HCT116 (cell line): ENCODE results near the gene CTIF. TPM values are rescaled to one million over a fixed set of nuclear protein-coding genes. Genes with fewer than 3 reads are reported as not detected.

Experiments used
- ATAC-seq: fragments of 200-7000 bp; cut with Tn5 transposase; 2 replicates; pipeline ENCODE4 v1.9.1; 2020; ENCODE audit warnings: mild to moderate bottlenecking, moderate library complexity
- BruUV-seq: library from RNA; stranded (reverse); fragments of 400-500 nt; replicated peaks from 2 replicates; lab custom pipeline; 2021; lab: Mats Ljungman, UMichigan
- CTCF ChIA-PET: fragments of 300-600 bp; sonication (Branson Sonifier 250); formaldehyde crosslinking; loops from one replicate; lab custom pipeline; 2021; ENCODE audit warnings: antibody characterized with exemption; lab: Charles Lee
- POLR2A ChIA-PET: fragments of 300-600, 350-600 bp; sonication (Branson Sonifier 250); formaldehyde crosslinking; loops from one replicate; lab custom pipeline; 2021; ENCODE audit warnings: antibody characterized with exemption; lab: Charles Lee
- RAD21 ChIA-PET, 2 experiments: fragments of 300-600 bp; sonication (Branson Sonifier 250); formaldehyde crosslinking; loops; one replicate each; lab custom pipeline; 2023; ENCODE audit warnings: low total read pairs in 2 of 2; ENCODE audit not compliant: uncharacterized antibody in 2 of 2, unreplicated experiment in 2 of 2, low non-redundant PET in 1 of 2; lab: Charles Lee
- DNase-seq: peaks from one replicate; pipeline ENCODE4 v3.0.0-alpha.2; 2010; ENCODE audit warnings: low read depth, low spot score
- H2AFZ ChIP-seq: fragments of 200-600 bp; shearing (Covaris generic), sonication (generic); 2 replicates; pipeline ENCODE4 v1.6.1; 2017; ENCODE audit warnings: low read depth, mixed run types, mixed read lengths, antibody characterized with exemption, low read length; ENCODE audit not compliant: poor library complexity, severe bottlenecking
- H3K27ac ChIP-seq: 2 replicates; pipeline ENCODE4 v1.5.1; 2012; ENCODE audit warnings: low read depth, low read length
- H3K27me3 ChIP-seq: fragments of 200-600 bp; sonication (generic); 2 replicates; pipeline ENCODE4 v1.6.1; 2016; ENCODE audit warnings: mixed run types, low read length, mixed read lengths; ENCODE audit not compliant: insufficient read depth
- H3K36me3 ChIP-seq, 2 experiments: fragments of 200-500 bp in 1 of 2; fragments of 200-600 bp in 1 of 2; sonication (Bioruptor generic) in 1 of 2; sonication (generic) in 1 of 2; 2 replicates each; pipeline versions ENCODE4 v1.5.1 to v1.6.1; 2014 to 2016; ENCODE audit warnings: low read length in 2 of 2, inconsistent platforms in 1 of 2, mixed read lengths in 1 of 2, mixed run types in 1 of 2; ENCODE audit not compliant: insufficient read depth in 2 of 2, control insufficient read depth in 1 of 2
- H3K4me1 ChIP-seq, 2 experiments: fragments of 200-600 bp in 1 of 2; sonication (generic) in 1 of 2; 2 replicates each; pipeline versions ENCODE4 v1.5.1 to v1.6.1; 2012 to 2017; ENCODE audit warnings: low read length in 2 of 2, inconsistent platforms in 1 of 2, mild to moderate bottlenecking in 1 of 2, mixed read lengths in 1 of 2, mixed run types in 1 of 2, moderate library complexity in 1 of 2; ENCODE audit not compliant: insufficient read depth in 2 of 2, control insufficient read depth in 1 of 2
- H3K4me2 ChIP-seq: fragments of 200-600 bp; sonication (generic); 2 replicates; pipeline ENCODE4 v1.6.1; 2017; ENCODE audit warnings: mixed run types, low read length, mixed read lengths
- H3K4me3 ChIP-seq, 2 experiments: fragments of 200-600 bp in 1 of 2; sonication (generic) in 1 of 2; replicated peaks in 1 of 2; 2 replicates each; pipeline ENCODE4 v1.5.1; 2011 to 2016; ENCODE audit warnings: low read length in 2 of 2, control low read depth in 1 of 2, low read depth in 1 of 2, mild to moderate bottlenecking in 1 of 2, mixed read lengths in 1 of 2, mixed run types in 1 of 2
- H3K79me2 ChIP-seq: fragments of 200-600 bp; sonication (generic); 2 replicates; pipeline ENCODE4 v1.6.1; 2017; ENCODE audit warnings: mild to moderate bottlenecking, mixed run types, low read length, moderate library complexity, mixed read lengths; ENCODE audit not compliant: insufficient read depth
- H3K9ac ChIP-seq: fragments of 200-600 bp; sonication (generic); 2 replicates; pipeline ENCODE4 v1.6.1; 2016; ENCODE audit warnings: low read length, mixed read lengths
- H3K9me2 ChIP-seq: fragments of 200-600 bp; sonication (generic), shearing (Covaris generic); 2 replicates; pipeline ENCODE4 v1.6.1; 2017; ENCODE audit warnings: mixed run types, mild to moderate bottlenecking, moderate library complexity; ENCODE audit not compliant: insufficient read depth
- H3K9me3 ChIP-seq, 2 experiments: fragments of 200-500 bp in 1 of 2; fragments of 200-600 bp in 1 of 2; sonication (Bioruptor generic) in 1 of 2; sonication (generic) in 1 of 2; 2 replicates each; pipeline ENCODE4 v1.6.1; 2014 to 2017; ENCODE audit warnings: low read length in 2 of 2, mixed read lengths in 2 of 2, inconsistent platforms in 1 of 2, low read depth in 1 of 2, mild to moderate bottlenecking in 1 of 2, mixed run types in 1 of 2, moderate library complexity in 1 of 2; ENCODE audit not compliant: control insufficient read depth in 1 of 2, insufficient read depth in 1 of 2
- H4K20me1 ChIP-seq: fragments of 200-600 bp; sonication (generic), shearing (Covaris generic); 2 replicates; pipeline ENCODE4 v1.6.1; 2017; ENCODE audit warnings: mixed run types, mild to moderate bottlenecking, moderate library complexity; ENCODE audit not compliant: insufficient read depth
- ELF1 ChIP-seq: IDR thresholded peaks from 2 replicates; pipeline ENCODE4 v1.6.1; 2012; ENCODE audit warnings: low read depth, borderline replicate concordance
- EZH2 ChIP-seq: fragments of 200-600 bp; sonication (generic); IDR thresholded peaks from 2 replicates; pipeline ENCODE4 v1.6.1; 2017; ENCODE audit warnings: antibody characterized with exemption, mixed run types
- EZH2phosphoT487 ChIP-seq: fragments of 200-600 bp; IDR thresholded peaks from 2 replicates; pipeline ENCODE4 v1.6.1; 2018; ENCODE audit warnings: antibody characterized with exemption, borderline replicate concordance
- JUND ChIP-seq: IDR thresholded peaks from 2 replicates; pipeline ENCODE4 v1.6.1; 2012
- RAD21 ChIP-seq: IDR thresholded peaks from 2 replicates; pipeline ENCODE4 v1.6.1; 2012; ENCODE audit warnings: low read depth, mild to moderate bottlenecking
- SIN3A ChIP-seq: IDR thresholded peaks from 2 replicates; pipeline ENCODE4 v1.6.1; 2012; ENCODE audit warnings: low read depth
- SP1 ChIP-seq: IDR thresholded peaks from 2 replicates; pipeline ENCODE4 v1.6.1; 2012; ENCODE audit warnings: low read depth
- YY1 ChIP-seq: IDR thresholded peaks from 2 replicates; pipeline ENCODE4 v1.6.1; 2011; ENCODE audit warnings: low read length, low read depth, moderate library complexity, mild to moderate bottlenecking; ENCODE audit not compliant: insufficient replicate concordance; ENCODE audit errors: extremely low read depth
- intact Hi-C: fragments of 100-400 bp; cut with micrococcal nuclease; formaldehyde crosslinking; loops from 2 replicates; pipeline ENCODE4 v1.10.0; 2022
- total RNA-seq: library from RNA; stranded (reverse); gene quantifications from one replicate; pipeline ENCODE4 v1.2.1, GENCODE V29; 2021; ENCODE audit not compliant: unreplicated experiment
- TF ChIP-seq, protein P1 (sequence below): IDR thresholded peaks from 2 replicates; pipeline ENCODE4 v1.6.1; 2012
- TF ChIP-seq, protein P2 (sequence below): IDR thresholded peaks from 2 replicates; pipeline ENCODE4 v1.6.1; 2012
- TF ChIP-seq, protein P3 (sequence below): IDR thresholded peaks from 2 replicates; pipeline ENCODE4 v1.6.1; 2011; ENCODE audit warnings: mild to moderate bottlenecking, low read length, moderate library complexity; ENCODE audit not compliant: insufficient replicate concordance; ENCODE audit errors: extremely low read depth

The CTIF gene
- total RNA-seq, 1 experiment from 2014 or later = 19.7 TPM

- Histone ChIP-seq H3K79me2 (no peaks in the 10 kb centered on the region), H3K4me2 (no peak overlapping the region), H3K9me3 (no peaks in the 10 kb centered on the region), H2AFZ (no peak overlapping the region), H3K27ac (no peak overlapping the region), H3K9me2 (no peaks in the 10 kb centered on the region), H3K27me3 (no peaks in the 10 kb centered on the region), H3K4me3 (no peak overlapping the region), H4K20me1 (no peaks in the 10 kb centered on the region), H3K4me1 (peaks cover 51 to 67% of the 10 kb centered on the region in 2 experiments), H3K9ac (no peak overlapping the region), H3K36me3 (no peaks in the 10 kb centered on the region)
- ChIA-PET POLR2A (no interaction called here), CTCF (no interaction called here), RAD21 (no interaction called here)
- no peak for TF ChIP-seq EZH2phosphoT487
- TF ChIP-seq JUND = no peak
- no peak for TF ChIP-seq ELF1
- TF ChIP-seq EZH2 = no peak
- TF ChIP-seq, protein P1, sequence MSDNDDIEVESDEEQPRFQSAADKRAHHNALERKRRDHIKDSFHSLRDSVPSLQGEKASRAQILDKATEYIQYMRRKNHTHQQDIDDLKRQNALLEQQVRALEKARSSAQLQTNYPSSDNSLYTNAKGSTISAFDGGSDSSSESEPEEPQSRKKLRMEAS = no peak
- TF ChIP-seq, protein P2, sequence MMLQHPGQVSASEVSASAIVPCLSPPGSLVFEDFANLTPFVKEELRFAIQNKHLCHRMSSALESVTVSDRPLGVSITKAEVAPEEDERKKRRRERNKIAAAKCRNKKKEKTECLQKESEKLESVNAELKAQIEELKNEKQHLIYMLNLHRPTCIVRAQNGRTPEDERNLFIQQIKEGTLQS = no peak
- TF ChIP-seq SP1 = no peak
- no peak for TF ChIP-seq RAD21
- TF ChIP-seq, protein P3, sequence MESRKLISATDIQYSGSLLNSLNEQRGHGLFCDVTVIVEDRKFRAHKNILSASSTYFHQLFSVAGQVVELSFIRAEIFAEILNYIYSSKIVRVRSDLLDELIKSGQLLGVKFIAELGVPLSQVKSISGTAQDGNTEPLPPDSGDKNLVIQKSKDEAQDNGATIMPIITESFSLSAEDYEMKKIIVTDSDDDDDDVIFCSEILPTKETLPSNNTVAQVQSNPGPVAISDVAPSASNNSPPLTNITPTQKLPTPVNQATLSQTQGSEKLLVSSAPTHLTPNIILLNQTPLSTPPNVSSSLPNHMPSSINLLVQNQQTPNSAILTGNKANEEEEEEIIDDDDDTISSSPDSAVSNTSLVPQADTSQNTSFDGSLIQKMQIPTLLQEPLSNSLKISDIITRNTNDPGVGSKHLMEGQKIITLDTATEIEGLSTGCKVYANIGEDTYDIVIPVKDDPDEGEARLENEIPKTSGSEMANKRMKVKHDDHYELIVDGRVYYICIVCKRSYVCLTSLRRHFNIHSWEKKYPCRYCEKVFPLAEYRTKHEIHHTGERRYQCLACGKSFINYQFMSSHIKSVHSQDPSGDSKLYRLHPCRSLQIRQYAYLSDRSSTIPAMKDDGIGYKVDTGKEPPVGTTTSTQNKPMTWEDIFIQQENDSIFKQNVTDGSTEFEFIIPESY = no peak
- TF ChIP-seq SIN3A = no peak
- TF ChIP-seq YY1 = no peak
- ATAC-seq (no peak), DNase-seq (no peak)
- no TSS peak for BruUV-seq
- intact Hi-C loops = no loop called here
Observed at GRCh38 chr18:48836231-48836805, 297.5 kb downstream of the CTIF start.
